HG02571 (cell line): ENCODE data around the gene MLC1.

ENCODE experiments used
- ATAC-seq: cut with Tn5 transposase; IDR thresholded peaks from one replicate; pipeline ENCODE4 v1.9.1; 2021; ENCODE audit warnings: mild to moderate bottlenecking, moderate library complexity; ENCODE audit not compliant: unreplicated experiment

The MLC1 gene

DNA sequence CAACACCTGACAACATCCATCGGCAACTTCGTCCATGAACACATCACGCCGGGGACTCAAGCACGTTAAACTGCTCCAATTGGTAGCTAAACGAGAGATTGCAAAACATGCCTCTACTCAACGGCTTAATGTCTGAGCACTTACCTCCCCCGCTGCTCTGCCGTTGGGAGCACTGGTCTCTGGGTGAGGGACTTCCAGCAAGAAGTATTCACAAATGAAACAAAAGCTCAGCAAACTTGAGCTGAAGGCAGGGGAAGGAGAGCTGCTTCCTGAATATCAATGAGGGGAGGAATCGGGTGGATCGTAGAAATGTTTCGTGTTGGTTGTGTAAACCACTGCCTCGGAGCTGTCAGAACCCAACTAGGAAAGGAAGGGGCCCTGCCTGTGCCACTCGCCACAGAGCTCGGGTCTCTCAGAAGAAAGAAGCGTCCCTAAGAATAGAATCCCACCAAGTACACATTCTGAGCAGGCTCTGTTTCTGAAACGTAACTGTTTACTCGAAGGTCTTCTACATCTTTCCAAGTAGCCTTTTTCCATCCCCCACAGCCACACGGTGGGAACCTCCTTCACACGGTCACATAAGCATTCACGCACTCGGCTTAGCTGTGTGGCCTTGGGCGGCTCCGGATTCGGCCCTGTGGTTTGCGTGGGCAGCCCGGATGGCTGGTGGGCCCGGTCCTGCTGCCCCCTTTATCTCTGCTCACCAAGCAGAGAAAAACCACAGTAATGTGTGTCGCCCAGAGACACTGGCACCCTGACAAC is at the start of gene MLC1:
Gene MLC1 (minus strand): TSS at position 216 of the 762 bp plus-strand sequence. CDS start 524 bp downstream, outside the sequence.
- ATAC-seq = no peak

DNA sequence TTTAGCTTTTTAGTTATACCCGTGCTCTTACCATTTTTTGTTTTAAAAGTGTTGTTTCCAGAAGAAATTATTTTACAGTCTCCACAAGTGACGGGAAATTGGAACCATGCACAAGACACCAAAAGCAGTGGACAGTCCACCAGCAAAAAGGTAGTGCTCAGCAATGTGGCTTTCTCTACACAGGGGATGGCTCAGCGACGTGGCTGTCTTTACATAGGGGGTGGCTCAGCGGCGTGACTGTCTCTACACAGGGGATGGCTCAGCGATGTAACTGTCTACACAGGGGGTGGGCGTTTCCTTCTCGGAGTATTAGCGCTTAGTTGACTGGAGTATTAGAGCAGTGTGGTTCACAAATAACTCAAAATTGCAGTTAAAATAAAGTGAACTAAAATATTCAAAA is 49.3 kb upstream of the MLC1 start:
- ATAC-seq = no peak

DNA sequence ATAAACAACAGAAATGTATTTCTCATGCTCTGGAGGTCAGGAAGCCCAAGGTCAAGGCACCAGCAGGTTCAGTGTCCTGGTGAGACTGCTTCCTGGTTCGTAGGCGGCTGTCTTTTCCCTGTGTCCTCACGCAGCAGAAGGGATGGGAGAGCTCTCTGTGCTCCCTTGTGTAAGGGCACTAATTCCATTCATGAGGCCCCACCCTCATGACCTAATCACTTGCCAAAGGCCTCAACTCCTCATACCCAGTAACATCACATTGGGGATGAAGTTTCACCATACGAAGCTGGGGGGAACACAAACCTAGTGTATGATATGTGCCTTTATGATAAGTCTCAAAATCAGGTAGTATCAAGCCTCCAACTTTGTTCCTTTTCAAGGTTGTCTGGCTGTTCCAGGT is 46.7 kb upstream of the MLC1 start:
- ATAC-seq = no peak

DNA sequence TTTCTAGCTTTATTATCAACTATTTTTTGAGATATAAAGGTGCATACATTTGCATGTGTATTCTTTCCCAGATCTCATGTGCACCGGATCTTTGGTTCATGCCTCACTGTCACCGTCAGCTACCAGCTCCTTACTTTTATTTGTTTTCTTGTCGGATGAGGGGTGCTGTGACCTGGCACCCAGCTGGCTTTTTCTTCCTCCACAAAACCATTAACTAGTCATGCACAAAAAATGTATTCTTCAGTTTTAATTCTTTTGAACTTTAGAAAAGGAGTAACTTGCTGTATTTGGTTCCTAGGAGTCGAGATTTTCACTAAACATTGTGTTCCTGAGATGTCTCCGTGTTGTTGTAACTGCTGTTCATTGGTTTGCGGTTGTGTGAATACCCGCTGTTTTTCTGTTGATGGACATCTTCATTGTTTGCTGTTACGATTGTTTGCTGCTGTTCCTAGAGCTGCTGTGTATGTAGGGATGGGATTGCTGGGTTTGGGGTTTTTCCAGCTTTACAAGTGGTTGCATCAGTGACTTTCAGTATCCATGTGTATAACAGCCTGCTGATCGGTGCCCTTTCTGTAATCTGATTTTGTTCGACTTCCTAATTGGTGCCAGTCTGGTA is 44.0 kb upstream of the MLC1 start:
- ATAC-seq = no peak

DNA sequence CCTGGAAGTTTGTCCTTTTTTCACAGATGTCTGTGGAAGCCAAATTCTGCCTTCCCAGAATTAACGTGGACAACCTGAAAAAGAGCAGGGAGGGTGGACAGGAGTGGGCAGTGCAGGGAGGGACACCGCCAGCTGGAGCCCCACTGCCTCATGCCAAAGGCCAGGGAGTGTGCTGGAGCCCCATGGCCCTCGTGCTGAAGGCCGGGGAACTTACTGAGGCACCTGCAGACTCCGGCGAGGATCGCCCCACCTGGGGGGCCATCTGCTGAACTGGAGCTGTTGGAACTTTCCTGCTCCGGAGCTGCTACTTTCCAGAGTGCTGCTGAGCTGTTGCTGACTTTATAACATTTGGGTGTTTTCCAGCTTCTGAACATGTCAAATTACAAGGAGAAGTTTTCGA is 39.8 kb upstream of the MLC1 start:
- ATAC-seq = no peak

DNA sequence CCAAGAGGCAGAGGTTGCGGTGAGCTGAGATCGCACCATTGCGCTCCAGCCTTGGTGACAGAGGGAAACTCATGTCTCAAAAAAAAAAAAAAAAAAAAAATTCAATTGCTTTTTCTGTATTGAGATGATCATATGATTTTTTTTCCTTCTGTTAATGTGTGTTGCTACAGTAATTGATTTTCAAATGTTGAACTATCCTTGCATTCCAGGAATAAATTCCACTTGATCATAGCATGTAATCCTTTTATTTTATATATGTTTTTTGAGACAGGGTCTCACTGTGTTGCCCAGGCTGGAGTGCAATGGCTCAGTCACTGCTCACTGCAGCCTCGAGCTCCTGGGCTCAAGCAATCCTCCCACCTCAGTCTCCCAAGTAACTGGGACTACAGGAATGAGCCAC is 37.9 kb upstream of the MLC1 start:
- no peak for ATAC-seq

DNA sequence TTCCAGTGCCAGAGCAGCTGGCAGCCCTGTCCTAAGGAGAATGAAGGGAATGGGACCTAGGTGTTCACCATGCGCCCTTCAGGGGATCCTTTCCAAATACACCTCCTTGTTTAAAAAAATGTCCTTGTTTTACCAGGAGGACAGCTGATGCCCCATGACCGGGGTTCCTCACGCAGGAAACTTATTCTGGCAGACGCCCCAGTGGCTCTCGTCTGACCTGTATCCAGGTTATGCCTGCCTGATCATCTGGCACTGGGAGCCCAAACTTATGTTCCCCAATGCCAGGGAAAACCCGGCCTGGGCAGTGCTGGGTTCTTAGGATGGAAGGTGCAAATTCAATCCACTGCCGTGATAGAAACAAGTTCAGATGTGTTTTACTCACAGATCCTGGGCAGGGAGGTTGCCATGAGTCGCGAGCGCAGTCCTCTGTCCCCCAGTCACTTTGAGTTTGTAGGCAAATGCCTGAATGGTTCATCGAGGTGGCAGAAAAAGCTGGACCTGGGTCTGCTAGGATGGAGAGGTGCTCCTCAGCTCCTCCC is 36.0 kb upstream of the MLC1 start:
- no peak for ATAC-seq

DNA sequence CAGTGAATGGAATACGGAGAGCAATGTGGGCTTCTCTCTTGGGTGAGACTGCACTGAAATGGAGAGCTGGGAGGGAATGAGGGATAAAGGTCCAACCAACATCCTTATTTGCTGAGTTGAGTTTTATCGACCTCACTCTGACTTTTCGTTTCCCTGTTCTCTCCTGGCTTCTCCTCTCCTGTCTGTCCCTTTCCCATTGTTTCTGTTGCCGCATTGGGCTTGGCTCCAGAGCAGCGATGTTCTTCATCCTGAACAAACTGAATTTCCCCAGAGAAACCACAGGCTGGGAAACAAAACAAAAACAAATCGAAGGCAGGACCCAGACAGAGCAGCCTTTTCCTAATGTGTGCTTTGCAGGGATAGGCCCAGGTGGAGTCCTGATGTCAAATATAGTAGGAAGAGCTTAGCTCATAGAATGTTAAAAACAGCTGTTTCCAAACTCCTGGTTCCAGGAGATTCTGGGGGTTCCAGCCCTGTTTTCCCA is 34.6 kb upstream of the MLC1 start:
- no peak for ATAC-seq

DNA sequence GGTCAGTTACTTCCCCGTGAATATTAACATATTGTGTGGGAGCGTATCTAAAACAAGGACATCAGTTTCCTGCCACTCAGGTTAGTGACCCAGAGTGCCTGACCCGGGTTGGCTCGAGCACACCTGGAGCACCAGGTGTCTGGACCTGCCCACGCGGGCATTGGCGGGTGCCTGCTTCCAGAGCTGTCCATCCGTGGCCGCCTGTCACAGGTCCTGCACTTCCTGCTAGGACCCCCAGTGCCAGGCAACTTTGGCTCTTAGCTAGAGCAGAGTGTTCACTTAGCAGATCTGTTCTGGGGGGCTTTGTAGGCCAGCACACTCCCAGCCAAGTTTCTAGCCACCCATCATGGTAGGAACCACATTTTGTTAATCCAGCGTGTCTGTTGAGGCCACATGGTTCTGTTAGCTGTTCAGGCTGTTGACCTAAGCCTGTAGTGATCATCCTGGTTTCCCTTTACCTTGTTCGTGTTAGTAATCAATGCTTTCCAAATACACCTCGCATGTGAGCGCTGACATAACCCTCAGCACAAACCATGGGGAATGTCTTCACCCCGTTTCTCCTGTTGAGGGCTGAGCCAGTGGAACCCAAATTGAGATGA is 34.0 kb upstream of the MLC1 start:
- no peak for ATAC-seq

DNA sequence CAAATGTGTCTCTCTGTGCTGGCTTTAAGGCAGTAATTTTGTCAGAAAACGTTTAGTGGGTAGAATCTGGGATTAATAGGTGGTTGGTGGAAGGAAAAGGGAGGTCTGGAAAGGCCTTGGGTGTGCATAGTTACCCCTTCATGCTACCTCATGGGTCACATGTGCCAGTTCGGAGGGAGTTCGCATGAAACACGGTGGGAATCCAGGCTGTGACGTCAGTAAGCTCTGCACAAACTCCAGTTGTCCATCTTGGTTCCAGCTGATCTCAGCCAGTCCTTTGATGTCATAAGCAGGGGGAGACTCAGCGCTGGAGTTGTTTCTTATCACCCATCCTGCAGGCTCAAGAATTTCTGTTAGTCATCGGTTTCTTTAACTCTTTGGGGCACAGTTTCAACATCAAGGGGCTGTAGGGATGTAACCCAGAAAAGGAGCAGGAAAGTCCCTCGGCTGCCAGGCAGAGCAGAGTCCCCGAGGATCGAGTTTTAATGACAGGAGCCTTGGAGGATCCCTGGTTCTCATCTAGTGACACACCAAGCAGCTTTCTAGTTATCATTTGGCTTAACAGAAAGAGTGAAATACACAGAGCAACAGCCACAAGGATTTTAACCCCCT is 33.4 kb upstream of the MLC1 start:
- ATAC-seq = no peak

DNA sequence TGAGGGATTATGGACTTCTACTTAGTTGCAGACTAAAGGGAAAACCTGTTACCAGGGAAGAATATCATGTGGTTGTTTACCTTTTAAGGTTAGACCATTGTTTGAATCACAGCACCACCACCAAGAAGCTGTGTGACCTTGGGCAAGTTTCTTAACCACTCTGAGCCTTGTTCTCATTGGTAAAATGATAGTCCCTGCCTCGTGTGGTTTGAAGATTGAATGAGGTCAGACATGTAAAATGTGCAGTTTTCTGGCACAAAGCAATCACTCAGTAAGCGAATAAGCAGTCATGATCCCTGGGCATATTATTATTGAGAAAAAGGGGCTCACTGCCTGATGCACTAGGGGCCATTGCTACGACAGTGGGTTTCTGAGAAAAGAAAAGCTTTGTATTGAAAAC is 32.9 kb upstream of the MLC1 start:
- ATAC-seq = no peak

DNA sequence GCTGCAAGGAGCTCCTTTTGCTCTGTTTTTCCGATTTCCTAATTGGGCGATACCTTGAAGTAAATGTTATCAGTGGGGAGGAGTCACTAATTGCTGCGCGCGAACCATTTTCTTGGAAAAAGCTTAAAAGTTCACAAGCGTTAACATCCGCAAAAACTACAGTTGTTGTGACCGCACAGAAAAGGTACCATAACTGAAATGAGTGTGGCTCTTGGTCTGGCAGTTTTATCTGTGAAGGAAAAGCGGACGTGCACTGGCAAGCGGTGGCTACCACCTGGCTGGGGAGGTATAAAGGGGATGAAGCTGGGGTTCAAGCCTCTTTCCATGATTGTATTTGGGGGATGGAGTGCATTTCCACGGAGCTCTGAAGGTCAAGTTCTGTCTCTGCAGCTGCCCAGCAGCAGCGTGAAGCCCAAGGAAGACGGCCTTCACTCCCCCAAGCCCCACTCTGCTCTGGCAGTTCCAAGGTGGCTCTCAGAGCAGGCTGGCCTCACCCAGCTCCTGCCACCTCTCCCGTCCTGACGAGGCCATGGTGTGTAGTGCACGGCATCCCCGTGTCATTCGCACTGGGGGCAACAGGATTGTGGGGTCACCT is 32.0 kb upstream of the MLC1 start:
- no peak for ATAC-seq

DNA sequence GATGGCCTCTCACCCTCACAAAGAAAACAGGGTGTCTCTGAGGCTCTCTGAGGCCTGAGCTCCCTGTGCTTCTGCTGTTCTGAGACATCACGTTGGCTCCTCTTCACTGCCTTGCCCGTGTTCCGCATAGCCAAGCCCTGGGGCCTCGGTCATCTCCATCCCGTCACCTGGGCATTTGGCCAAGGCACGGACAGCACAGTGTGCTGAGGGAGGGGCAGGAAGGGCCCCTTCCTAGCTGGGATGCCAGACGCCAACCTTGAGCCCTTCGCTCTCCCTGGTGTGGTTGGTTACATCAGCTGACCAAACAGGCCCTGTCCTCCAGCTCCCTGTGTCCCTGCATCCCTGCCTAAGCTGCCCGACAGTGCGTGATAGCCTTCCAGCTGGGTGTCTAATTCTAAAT is 30.5 kb upstream of the MLC1 start:
- ATAC-seq = no peak

DNA sequence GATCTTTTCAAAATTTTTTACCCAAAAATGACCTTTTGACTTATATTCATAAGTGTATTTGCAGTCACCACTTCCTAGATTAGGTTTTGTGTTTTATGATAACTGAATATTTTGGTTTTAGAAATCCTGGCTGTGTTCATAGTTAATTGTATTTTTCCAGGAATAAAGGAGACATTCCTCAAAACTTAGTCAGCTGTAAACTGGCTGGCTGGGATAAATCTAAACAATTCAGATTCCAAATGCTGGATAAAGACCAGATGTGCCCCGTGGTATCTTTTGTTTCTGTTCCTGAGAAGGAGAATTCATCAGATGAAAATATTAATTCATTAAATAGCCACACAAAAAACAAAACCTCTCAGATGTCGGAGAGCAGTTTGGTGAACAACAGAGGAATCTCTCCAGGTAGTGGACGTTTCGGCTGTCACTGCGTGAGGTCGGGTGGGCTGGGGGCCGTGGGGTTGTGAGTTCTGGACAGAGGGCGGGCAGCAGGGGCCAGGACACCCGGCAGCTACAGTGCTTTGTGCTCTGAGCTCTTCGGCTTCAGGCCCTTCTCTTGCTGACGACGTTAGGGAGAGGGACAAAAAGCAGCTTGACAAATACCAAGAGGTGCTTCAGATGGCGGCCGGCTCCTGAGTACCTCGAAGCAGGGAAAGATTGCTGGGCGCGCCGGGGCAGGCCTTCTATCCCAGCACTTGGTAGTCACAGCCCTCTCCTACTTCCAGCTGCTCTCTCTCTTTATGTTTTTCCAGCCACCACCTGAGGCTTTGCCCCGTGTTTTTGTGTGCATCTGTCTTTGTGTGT is 29.2 kb upstream of the MLC1 start:
- no peak for ATAC-seq

DNA sequence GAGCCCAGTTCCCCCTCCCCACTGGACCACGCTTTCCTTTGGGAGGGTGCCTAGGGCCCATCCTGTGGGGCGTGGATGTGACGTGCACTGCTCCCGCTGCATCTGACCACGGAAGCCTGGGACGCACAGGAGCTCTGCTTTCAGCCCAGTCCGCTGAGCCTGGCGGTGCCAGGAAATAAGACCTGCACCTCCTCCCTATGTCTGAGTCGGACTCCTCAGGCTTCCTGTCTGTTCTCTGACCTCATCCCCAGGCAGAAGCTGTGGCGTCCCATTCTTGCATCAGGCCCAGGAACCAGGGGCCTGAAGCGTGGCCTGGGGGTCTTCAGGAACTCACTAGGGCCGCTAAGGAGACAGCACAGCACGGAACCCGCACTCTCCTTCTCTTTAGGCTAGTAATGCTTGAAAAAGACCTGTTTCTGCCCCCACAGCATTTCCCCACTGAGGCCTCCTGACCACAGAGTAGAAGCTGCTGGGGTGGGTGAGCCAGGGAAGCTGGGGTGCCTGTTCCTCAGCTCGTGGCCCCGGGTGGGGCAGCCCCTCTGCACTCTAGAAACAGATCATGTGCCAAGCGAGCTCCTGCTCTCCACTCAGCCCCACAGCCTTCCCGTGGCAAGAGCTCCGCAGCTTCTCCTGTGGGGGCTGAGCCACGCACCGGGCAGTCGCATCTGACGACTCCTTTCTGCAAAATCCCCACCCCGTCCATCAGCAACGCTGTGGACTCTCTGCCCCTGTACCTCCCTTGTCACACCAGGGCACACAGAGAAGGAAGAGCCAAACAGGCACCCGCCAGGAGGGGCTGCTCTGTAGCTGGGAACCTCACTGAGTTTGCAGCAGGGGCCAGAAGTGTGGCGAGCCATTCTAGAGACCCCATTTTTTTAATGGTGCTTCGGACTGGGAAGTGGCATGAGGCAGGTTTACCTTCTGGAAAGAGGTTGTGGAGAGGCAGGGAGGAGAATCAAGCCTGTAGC is 27.2 kb upstream of the MLC1 start:
- no peak for ATAC-seq

DNA sequence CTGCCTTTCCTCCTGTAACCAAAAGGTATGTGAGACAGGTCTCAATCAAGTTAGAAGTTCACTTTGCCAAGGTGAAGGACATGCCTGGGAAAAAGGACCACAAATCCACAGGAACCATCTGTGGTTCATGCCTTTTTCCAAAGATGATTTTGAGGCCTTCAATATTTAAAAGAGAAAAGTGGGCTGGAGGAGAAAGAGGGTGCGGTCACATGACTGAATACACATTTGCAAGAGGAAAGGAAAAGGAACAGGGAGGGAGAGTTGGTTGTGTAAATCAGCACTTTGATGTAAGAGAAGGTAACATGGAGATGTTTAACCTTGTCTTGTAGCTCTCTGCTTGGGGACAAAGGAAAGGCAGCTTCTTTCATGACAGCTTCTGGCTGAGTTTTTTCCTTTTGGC is 25.8 kb upstream of the MLC1 start:
- no peak for ATAC-seq

DNA sequence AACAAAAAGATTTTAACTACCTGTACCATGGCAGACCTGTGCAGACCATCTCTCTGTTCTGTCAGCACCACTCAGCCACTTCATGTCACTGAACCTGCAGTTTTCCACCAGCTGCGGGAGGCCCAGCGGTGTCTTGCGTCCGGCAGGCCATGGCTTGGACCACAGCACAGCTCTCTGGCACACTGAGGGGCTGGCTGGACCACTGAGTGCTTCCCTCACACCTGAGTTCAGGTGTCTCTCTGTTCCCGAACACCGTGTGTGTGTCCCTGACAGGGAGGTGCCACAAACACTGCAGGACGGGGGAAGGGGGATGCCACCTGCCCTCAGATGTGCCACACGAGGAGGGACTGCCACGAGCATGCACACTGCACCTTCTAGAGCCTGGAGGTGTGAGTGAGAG is 22.3 kb upstream of the MLC1 start:
- ATAC-seq = no peak

DNA sequence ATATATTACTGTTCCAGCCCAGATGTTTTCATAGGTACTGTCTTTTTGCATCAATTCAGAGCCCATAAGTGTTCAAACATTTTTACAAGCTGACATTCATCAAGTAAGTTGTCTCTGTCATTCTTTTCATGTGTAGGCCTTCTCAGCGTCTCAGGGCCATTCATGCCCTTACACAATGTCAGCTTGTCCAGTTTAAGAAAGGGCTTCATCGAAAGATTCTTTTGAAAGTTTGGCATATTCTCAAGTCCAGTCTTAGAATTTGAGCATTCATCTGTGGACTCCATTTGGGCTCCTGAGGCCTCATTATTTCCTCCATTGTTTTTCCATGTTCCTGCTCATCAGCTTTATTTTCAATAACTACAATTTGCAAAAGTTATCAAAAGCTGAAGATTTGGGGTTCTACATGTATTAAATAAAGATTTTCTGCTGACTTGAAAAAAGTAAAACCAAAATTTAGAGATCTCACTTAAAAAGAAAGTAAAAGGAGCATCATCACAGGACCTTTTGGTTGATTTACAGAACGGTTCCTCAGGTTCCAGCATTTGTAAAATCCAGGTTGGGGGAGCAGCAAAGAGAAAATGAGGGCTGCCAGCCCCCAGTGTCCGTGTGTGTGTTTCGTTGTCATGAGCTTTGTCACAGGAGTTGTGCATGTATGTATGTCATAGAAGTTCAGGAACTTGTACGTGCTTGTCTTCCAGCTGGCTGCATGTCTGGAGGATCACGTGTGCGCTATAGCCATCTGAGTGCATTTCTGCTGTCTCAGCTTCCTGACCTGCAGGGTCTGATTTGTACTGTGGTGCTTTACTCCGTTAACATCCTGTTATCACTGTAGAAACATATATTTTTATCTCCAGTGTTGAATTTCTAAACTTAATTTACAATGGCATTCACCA is 20.2 kb upstream of the MLC1 start:
- ATAC-seq = no peak
